Hippocampal formation (tissue), 2 donors: ENCODE data around the gene CCSER2.
"Not testable (repeated sequence)": the region's sequence is repeated elsewhere in the genome, so short reads cannot be mapped to it uniquely, and the experiment has no call there.

Experiments
- DNase-seq, 2 donors: peaks; one replicate each; lab custom pipeline; 2025; lab: John Stamatoyannopoulos, UW

CCSER2 gene

DNA sequence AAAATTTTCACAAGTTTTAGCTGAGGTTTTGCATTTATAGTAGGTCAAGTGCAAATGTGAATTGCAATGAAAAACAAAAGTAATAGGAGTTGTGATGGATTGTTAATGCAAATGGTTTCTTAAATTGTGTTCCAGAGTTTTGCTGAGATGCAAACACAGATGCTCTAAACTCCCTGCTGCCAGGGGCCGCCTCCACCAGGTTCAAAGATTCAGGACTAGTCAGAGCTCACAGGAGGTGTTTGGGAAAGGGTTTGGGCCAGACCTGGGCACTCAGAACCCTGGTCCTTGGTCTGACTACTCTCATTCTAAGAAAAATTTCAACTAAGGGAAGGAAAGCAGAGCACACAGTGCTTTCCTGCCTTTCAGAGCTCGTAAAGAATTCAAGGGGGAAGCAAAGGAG, 193.1 kb downstream of the CCSER2 start:
- DNase-seq: no peak

DNA sequence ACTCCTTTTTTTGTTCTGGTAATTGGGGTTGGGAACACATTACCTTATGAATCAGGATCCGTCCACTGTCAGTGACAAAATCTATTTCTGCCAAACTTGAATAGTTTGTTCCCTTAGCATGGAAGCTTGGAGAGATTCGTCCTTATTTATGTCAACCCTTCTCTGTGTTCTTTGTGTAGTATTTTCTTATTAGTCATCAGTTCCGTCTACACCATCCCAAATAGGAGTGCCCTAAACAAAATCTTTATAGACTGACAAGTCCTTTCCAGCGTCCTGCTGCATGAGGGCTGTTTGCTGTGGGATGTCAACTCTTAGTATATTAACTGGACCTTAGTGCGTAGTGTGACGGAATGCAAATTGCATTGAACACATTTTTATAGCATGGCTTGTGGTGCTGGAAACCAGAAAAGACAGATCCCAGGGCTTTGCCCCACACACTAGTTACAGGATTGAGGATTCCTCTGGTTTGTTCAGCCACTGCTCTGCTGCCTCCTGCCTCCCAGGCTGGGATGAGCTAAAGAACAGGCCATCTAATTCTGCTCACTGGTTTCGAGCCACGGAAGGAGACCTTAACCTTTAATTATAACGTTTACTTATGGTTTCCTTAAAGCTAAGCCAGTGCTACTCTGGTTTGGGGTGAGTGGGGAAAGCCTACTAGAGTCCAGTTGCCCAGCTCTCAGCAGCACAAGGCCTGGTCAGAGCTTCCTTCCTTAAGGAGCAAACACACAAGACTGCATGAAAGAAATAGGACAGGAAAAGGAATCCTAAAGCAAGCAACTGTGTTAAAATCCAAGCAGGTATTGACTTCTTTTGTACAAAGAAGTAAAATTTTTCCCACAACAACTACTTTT, 194.4 kb downstream of the CCSER2 start:
- DNase-seq: no peak

DNA sequence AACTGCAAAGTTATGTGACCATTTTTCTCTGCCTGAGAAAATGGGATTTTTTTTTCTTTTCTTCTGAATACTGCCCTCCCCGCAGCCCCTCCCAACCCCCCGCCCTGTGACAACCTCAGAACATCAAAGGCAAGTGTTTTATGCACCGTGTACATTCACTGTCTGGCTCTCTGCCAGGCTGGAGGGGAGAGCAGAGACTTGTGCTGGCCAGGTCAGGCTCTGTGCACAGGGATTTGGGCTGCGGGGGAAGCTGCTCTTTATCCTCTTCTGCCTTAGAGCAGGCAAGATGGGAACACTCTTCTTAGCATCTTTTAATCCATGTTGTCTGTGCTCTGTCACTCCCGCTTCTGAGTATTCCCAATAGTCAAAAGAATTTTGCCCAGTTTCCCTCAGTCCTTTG, 195.1 kb downstream of the CCSER2 start:
- no peak for DNase-seq

DNA sequence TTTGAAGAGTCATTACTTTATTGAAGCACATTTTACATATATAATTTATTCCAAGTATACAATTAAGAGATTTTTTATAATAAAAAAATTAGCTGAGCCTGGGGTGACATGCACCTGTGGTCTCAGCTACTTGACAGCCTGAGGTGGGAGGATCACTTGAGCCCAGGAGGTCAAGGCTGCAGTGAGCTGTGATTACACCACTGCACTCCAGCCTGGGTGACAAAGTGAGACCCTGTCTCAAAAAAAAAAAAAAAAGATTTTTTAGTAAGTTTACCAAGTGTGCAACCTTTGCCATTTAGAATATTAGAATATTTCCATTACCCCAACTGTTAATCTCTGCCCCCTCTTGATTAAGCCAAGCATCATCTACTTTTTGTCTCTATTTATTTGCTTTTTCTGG, 196.0 kb downstream of the CCSER2 start:
- no peak for DNase-seq

GRCh38 chr10:84525120-84525806, 196.9 kb downstream of the CCSER2 start:
- no peak for DNase-seq

DNA sequence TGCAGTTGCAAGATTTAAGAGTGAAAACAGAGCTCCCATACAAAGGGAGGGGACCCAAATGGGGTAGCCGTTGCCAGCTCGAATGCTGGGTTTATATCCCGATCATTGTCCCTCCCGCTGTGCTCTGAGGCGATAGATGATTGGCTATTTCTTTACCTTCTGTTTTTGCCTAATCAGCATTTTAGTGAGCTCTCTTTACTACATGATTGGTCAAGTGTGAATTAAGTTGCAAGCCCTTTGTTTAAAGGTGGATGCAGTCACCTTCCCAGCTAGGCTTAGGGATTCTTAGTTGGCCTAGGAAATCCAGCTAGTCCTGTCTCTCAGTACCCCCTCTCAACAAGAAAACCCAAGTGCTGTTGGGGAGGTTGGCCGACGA, 197.4 kb downstream of the CCSER2 start:
- not testable (repeated sequence) for DNase-seq

DNA sequence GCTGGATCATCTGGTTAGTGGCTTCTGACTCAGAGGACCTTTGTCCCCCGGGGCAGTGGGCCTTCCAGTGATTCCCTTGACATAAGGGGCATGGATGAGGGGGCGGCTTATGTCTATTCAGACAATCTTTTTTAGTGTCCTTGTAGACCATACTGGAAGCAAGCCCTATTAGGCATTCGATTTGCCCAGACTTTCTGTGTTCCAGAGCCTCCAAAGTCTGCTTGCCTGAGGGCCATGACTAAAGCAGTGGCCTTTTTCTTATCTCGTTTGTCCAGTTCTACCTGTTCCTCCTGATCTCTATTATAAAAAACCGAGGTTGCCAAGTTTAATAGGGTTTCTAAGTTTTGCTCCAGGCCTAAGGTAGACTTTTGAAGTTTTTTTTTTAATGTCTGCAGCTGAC, 199.0 kb downstream of the CCSER2 start:
- not testable (repeated sequence) for DNase-seq

- DNase-seq: not testable (repeated sequence)
These were observed 200.1 kb downstream of the CCSER2 start for GRCh38 chr10:84528526-84528925.

GRCh38 chr10:84530724-84531325, 202.4 kb downstream of the CCSER2 start:
- DNase-seq: no peak

- DNase-seq: no peak
These were observed 203.0 kb downstream of the CCSER2 start for GRCh38 chr10:84531396-84531795.

GRCh38 chr10:84534168-84534567, 205.8 kb downstream of the CCSER2 start:
- no peak for DNase-seq

DNA sequence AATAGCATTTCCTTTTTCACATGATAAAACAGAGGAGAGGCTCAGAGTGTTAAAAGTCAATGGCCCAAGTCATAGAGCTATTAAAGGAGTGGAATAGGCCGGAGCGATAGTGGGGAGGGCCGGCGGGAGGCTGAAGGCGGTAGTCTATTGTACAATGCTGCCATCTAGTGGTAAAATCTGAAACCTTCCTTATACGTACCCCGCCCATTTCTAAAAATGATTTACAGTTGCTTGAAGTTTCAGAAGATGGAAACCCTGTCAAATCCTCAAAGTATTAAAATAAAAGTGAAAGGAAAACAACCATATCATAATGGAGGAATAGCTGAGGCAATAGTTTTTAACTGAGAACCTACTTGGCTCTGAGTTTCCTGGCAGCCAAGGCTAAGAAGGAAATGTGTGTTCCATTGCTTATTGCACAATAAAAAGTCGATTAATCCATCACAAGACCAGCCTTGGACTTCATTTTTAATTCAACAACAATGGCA, 209.1 kb downstream of the CCSER2 start:
- peak; percentile 20 to 77 for DNase-seq

DNA sequence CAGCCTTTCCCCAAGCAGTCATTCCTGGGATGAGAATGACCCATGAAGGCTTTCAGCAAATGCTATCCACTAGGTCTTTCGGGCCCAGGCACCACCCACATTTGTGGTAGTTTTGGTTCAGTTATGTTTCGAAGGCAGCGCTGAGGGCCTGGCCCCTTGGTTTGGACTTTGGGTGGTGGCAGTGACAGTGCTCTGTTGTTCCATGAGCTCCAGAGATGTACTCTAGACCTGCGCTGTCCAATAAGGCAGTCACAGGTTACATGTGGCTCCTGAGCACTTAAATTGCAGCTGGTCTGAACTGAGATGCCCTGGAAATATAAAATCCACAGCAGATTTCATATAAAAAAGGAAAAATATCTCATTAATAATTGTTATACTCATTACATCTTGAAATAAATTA, 209.6 kb downstream of the CCSER2 start:
- no peak for DNase-seq

DNA sequence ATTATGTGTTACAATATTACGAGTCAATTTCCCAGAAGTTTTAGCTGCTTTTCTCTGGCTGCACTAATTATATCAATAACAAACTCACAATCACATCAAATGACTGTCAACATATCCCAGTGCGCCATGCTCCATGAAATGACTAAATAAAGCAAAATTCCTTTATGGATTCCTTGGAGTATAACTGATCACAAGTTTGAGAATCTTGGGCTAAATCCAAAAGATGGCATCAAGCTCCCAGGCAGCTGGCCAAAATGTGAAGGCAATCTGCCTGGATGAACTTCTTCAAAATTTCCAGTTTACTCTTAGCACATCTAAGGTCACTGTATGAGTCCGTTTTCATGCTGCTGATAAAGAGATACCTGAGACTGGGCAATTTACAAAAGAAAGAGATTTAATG, 210.8 kb downstream of the CCSER2 start:
- DNase-seq: no peak

DNA sequence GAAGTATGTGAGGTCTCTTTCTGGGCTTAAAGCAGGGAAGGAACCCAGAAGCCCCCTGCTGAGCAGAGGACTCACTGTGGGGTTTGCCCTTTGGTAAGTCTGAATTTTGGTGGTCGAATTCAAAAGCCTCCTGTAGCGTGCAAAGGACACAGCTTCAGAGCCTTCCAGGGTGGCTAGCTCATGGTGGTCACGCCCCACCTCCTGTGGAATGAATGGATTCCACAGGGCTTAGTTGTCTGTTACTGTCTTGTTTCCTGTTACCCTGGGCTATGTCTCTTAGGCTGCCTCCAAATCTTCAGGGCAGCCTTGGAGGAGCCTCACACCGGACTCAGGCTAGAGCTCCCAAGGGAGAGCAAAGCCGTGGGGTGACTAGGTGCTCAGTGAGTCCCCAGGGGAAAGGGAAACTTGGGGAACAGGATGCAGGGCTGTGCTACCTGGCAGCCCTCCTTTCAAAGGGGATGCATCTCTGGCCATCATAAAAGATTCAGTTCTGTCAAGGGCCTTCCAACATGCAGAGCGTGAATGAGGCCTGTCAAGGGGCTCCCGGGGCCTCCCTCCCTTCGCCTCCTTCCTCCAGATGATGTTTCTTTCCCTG, 211.7 kb downstream of the CCSER2 start:
- no peak for DNase-seq

DNA sequence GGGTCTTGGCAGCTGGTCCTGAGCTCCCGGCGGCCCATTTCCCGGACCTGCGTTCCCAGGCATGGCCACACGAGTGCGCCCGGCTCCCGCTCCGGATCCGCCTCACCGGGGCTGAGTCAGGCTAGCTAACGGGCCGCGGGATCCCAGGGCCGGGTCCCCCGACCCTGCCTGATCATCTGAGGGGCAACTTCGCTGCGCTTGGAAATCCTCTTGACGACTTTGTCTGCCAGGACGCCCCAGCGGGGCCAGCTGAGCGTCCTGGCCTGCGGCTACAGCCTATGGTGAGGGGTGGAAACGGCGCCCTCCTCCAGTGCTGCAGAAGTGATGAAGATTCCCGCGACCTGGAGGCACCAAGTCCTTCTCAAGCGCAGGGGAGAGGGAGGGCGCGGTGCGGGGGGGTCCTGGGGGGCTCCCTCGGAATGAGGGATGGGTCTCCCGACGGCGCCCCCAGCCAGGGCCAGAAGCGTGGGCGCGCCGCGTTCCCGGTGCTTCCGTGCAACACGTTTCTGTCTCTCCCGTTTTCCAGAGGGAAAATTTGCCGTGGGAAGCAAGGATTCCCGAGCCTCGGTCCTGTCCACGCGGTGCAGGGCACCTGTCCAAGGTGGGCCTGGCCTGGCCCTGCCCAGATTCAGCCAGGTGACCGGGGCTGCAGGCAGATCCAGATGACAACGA, 212.4 kb downstream of the CCSER2 start:
- peak in 1 of 2 donors; percentile 20 for DNase-seq

DNA sequence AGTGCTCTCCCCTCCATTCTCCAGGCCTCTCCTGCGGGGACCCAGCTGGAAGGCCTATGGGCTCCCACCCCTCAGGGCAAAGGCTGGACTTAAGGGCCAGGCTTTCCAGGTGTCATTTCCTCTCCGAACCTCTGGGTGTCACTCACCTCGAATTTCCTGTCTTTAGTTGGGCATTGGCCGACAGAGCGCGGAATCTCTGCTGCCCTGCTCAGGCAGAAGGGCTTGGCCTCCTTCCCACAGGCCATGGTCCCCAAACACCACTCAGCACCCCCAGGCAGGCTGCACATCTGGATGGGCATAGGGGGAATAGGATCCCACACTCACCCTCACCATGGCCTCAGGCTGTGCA, 212.9 kb downstream of the CCSER2 start:
- DNase-seq: no peak

DNA sequence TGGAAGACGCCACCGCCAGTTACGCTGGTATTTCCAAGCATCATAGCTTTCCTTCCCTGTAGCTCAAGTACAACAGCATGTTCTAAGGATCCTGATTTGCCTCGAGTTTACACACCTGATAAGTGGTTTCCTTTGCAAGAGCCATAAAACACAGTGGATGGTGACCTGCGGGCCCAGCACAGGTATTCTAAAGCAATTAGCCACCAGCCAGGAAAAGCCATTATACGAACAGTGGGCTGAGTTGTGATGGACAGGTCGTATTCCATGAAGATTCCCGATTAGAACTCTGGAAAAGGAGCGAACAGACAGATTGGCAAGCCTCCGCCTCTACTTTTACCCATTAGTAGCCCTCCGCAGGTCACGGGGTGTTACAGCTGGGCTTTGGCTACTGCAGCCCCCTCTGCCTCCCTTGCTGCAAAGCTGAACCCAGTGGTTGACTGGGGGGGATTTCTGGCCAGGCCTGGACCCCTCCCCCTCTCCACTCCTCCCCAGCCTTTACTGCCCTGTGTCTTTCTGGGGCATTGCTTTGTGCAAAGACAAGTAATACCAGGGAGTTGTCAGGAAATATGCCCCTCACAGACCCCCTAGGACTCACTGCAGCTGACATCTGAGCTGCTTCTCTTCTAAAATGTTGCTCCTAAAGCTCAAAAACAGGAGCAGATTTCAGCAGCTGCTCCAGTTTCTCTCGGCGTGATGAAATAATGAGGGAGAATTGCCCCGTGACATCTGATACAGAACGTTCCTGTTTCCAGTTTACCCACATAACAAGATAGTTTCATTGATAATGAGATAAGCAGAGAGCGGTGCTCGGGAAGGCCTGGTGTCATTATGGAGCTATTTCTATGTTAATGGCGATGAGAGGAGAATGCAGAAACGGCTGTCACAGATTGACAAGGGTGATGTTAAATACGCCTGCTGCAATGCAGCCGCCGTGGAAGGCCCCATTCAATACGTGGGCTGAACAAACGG, 214.4 kb downstream of the CCSER2 start:
- DNase-seq: no peak

DNA sequence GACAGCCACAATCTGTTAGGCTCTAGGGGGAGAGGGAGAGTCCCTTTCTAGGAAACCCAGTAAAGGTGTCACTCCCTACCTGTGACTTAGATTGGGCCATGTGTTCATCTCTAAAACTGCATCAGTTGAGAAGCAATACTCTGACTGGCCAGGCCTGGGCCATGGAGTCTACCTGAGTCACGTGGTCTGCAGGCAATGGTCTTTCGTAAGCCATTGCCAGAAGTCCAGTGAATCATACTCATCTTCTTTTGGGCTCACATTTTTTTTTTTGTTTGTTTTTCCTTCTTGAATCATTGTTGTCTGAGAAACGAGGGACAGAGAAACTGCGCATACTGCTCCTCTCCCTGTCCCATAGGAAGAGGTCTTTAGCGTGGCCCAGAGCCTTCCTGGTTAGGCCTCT, 215.6 kb downstream of the CCSER2 start:
- no peak for DNase-seq

- DNase-seq: no peak
These were observed 217.3 kb downstream of the CCSER2 start for GRCh38 chr10:84545651-84546050.

- DNase-seq: no peak
These were observed 218.2 kb downstream of the CCSER2 start for GRCh38 chr10:84546609-84547008.
